NCI-H2029 (cell line): ENCODE results near the gene BPGM.
"Not testable (repeated sequence)": the region's sequence is repeated elsewhere in the genome, so short reads cannot be mapped to it uniquely, and the experiment has no call there.

Source experiments
- DNase-seq: peaks from one replicate; lab custom pipeline; 2025; lab: John Stamatoyannopoulos, UW

BPGM gene

GRCh38 chr7:134632052-134632451, 14.6 kb upstream of the BPGM start:
- DNase-seq: no peak

DNA sequence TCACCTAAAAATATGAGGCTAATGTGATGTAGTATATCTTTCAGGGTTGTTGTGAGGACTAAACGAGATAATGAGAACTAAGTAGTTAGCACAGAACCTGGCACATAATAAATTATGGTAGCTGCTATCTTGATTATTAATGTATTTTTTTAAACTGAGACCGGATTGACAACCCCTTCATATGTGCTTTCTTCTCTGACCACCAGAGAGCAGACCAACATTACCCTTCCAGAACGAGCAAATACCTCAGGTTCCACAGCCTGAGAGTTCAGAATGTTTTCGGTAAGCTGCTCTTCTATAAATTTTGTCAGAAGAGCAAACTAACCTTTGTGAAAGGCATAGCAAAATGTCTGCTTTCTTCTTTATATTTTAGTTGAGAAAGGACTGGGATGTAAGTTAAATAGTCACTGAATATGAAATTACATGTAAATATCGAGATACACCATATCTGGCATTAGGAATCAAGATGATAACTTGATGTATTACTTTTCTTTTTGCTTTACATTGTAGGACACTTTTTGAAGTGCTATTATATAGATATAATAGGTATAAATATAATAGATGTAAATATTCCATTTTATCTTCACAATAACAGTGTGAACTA, 13.6 kb upstream of the BPGM start:
- DNase-seq: no peak

DNA sequence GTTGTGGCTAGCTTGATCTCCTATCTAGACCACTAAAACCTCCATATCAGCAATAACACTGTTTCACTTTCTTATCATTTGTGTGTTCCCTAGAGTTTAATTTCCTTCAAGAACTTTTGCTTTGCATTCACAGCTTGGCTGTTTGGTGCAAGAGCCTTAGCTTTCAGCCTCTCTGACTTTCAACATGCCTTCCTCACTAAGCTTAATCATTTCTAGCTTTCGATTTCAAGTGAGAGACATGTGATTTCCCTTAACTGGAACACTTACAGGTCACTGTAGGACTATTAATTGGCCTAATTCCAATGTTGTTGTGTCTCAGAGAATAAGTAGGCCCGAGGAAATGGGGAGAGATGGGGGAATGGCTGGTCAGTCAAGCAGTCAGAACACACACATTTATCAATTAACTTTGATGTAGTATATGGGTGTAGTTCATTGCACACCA, 10.6 kb upstream of the BPGM start:
- DNase-seq: no peak

DNA sequence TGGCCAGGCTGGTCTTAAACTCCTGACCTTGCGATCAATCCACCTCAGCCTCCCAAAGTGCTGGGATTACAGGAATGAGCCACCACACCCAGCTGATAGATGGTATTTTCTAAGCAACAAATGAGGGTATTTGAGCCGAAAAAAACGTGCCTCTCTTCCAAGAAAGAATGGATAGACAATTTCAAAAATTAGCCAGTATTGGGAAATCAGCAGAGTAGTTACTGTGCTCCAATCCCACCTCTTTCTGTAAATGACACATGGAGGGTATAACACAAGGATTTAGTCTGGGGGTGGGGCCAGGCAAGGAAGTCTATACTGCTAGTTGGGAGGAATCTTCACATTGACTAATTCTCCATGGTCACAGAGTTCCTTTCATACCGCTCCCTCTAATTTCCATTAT, 9.2 kb upstream of the BPGM start:
- DNase-seq: no peak

GRCh38 chr7:134637934-134638719, 8.5 kb upstream of the BPGM start:
- no peak for DNase-seq

GRCh38 chr7:134639061-134639460, 7.6 kb upstream of the BPGM start:
- no peak for DNase-seq

DNA sequence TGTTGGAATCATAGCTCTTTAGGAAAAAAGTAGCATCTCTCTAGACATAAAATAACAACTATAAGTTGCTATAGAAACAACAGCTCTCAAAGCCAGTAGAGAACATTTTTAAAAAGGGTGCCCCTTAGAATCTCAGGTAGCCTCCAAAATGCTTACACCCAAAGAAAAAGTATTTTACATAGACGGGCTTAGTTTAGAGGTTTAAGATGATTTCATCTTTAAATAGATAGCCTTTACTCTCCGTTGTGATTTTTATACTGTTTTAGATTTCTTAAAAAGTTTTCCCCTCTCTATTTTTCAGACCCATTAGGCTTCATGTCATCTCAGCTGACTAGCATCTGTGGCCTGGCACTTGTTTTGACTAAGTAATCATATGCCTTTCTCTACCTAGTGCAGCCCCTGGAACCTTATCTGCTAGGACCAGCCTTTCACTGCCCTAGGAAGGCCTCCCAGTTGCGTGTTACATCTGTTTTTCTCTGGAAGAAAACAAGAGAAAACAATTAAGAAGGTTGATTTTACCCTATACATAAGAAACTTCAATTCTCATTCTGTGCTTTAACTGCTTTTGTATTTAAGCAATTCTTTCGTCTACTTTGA, 6.9 kb upstream of the BPGM start:
- no peak for DNase-seq

GRCh38 chr7:134640842-134641715, 5.6 kb upstream of the BPGM start:
- no peak for DNase-seq

DNA sequence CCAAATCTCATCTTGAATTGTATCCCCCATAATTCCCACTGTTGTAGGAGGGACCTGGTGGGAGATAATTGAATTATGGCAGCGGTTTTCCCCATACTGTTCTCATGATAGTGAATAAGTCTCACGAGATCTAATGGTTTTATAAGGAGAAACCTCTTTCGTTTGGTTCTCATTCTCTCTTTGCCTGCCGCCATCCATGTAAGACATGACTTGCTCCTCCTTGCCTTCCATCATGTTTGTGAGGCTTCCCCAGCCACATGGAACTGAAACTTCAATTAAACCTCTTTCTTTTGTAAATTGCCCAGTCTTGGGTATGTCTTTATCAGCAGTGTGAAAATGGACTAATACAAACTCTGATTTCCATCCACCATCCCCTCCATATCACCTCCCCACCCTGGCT, 4.7 kb upstream of the BPGM start:
- DNase-seq: not testable (repeated sequence)

DNA sequence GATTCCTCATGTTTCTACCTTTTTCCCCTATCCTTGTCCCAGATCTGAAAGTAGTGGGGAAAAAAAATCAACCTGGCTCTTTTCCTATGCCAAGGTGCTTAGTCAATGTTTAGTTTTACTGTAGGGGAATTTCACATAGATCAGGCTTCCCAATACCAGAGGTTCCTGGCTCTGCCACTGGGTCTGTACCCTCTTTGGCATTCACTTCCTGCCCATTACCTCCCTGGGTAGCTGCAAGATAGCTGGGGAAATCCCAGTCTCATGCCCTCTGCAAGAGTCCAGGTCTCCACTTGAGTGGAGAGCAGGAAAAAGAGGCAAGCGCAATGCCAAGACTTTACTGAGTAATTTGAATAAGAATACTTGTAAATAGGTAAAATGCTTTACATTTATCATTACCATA, 3.5 kb upstream of the BPGM start:
- DNase-seq: no peak

DNA sequence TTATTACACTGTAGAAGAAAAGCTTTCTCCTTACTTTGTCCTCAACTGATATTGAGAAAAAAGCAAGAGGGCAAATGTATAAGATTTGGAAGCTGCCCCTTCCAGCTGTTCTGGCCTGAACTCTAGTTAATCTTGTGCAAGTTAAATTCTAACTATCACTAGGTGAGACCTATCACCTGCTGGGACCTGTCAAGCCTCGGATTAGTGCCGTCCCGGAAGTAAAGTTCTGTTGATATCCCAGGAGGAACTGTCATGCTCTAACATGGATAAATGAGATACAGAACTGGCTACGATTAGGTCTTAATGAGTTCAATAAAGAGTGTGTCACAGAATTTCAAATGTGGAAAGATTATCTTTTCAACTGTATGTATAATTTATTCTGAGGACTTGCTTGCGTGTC, 1.2 kb upstream of the BPGM start:
- DNase-seq: no peak

GRCh38 chr7:134645935-134646334, 718 bp upstream of the BPGM start:
- DNase-seq: no peak

DNA sequence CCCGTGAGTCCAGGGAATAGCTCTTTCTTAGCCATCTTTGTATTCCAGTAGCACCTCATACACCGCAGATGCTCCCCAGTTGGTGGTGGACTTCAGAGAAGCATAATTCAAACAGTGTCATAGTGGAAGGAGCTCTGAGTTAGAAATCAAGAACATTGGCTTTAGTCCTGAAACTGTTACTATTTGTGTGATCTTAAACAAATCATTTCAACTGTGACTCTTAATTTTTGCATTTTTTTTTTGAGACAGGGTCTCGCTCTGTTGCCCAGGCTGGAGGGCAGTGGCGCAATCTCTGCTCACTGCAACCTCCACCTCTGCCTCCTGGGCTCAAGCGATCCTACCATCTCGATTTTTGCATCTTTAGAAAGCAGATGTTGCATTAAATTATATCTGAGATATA, 1.8 kb downstream of the BPGM start:
- DNase-seq: no peak

GRCh38 chr7:134649226-134649775, 2.6 kb downstream of the BPGM start:
- DNase-seq: no peak

- DNase-seq: no peak
Observed at GRCh38 chr7:134651991-134652390, 5.3 kb downstream of the BPGM start.

DNA sequence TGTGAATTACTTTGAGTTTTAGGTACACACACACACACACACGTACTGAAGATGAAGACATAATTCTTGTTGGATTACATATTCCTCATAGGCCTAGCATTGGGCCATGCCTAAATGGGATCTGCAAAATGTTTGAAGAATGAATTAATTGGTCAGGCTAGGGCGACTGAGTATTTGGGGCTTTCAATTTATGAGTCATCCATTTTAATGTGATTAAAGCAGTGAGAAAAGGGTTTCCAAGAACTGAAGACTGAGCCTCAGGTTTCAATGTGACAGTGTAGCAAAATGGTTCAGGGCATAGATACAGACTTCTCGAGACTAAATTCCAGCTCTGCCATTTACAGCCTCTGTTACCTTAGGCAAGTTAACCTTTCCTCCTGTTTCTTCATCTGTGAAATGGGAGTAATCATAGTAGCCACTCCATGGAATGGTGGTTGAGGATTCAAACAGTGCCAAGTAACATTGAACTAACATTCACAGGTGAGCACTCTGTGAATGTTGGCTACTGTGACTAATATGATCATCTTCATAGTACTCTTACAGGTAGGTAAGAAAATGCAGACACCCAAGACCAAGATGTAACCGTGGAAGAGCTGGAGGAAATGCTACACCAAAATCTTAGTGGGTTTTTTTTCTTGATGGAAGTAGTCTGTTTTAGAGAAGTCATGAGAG, 7.6 kb downstream of the BPGM start:
- DNase-seq: no peak

GRCh38 chr7:134657526-134657925, 10.9 kb downstream of the BPGM start:
- no peak for DNase-seq

- DNase-seq: no peak
Observed at GRCh38 chr7:134660242-134660785, 13.7 kb downstream of the BPGM start.

DNA sequence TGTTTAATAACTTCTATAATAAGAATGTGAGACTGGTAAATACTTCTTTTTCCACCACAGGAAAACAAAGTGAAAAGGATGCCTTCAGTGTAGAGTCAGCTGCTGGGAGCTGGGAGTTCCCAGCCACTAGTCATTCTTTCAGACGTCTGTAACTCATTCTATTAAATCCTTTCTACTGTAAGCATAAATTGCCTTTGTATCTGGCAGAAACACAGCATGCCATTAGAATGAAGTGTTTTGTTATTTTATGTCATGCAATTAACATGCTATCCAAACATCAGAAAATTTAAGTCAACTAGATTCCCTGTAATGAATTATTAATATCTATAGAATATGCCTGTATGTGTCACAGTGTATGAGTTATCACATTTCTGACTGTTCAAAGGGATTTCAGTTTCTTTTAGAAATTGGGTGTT, 14.3 kb downstream of the BPGM start:
- no peak for DNase-seq

DNA sequence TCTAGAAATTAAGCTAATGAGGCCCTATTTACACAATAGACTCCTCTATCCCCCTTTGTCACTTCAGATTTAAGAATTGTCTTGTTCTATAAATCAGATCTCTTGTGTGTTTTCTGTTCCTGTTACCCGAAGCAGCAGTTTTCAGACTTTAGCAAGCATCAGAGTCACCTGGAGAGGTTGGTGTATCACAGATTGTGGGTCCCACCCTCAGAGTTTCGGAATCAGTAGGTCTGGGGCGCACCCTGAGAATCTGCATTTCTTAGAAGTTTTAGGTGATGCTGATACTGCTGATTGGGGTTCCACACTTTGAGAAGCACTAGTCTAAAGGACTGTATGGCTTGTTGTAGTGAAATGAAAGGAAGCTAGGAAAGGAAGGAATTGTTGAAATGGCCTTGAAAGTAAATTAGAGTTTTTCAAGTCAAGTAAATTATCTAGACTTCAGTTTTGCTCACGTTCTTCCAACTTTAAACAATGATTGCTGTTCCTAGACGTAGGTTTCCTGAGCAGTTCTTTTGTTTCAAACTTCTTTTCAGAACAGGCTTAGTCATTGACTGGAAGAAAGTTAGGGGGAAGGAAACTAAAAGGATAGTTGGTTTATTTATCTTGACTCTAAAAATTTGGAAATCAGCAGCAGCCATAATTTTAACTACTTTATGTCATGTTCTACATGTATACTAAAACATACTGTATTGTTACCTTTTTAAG, 15.7 kb downstream of the BPGM start:
- DNase-seq: no peak

GRCh38 chr7:134662871-134663205, 16.2 kb downstream of the BPGM start:
- DNase-seq: no peak
